T-cell (primary cell): ENCODE results near the gene SLF2. TPM values are rescaled to one million over a fixed set of nuclear protein-coding genes. Genes with fewer than 3 reads are reported as not detected.

Experiments used
- ATAC-seq, 4 experiments: fragments of 200-7000 bp in 3 of 4; fragments of 150-1000 bp in 1 of 4; cut with Tn5 transposase; replicated peaks in 1 of 4; 1 replicate in 3 of 4; 2 replicates in 1 of 4; pipeline ENCODE4 v1.10.0; 2021; ENCODE audit warnings: moderate library complexity in 3 of 4, mild to moderate bottlenecking in 2 of 4, moderate number of reproducible peaks in 1 of 4
- CTCF ChIA-PET, 2 donors: fragments of 300-600 bp; sonication (Branson Sonifier 250); formaldehyde crosslinking; loops; one replicate each; lab custom pipeline; 2022; ENCODE audit warnings: antibody characterized with exemption in 2 of 2; lab: Charles Lee
- POLR2A ChIA-PET, 2 donors: fragments of 300-600 bp; sonication (Branson Sonifier 250); formaldehyde crosslinking; loops; one replicate each; lab custom pipeline; 2022; ENCODE audit warnings: antibody characterized with exemption in 2 of 2; lab: Charles Lee
- DNase-seq, 35 experiments: peaks; one replicate each; pipeline versions ENCODE4 v3.0.0 to v3.0.0-alpha.2; 2013 to 2023
- H3K27ac ChIP-seq: one replicate; pipeline ENCODE4 v1.5.1; 2013; ENCODE audit warnings: low read length
- H3K27me3 ChIP-seq, 2 experiments: replicated peaks in 1 of 2; 1 replicate in 1 of 2; 2 replicates in 1 of 2; pipeline versions ENCODE4 v1.6.1 to v1.7.0; 2013; ENCODE audit warnings: low read length in 1 of 2, mixed read lengths in 1 of 2; ENCODE audit not compliant: control insufficient read depth in 2 of 2, insufficient read depth in 2 of 2; ENCODE audit errors: extremely low read depth in 1 of 2
- H3K36me3 ChIP-seq, 2 donors: 1 replicate in 1 of 2; 2 replicates in 1 of 2; pipeline versions ENCODE4 v1.6.1 to v1.7.0; 2013; ENCODE audit warnings: low read length in 1 of 2; ENCODE audit not compliant: control insufficient read depth in 2 of 2, insufficient read depth in 1 of 2; ENCODE audit errors: extremely low read depth in 1 of 2
- H3K4me1 ChIP-seq, 2 experiments: 1 replicate in 1 of 2; 2 replicates in 1 of 2; pipeline versions ENCODE4 v1.6.1 to v1.7.0; 2013; ENCODE audit warnings: low read length in 2 of 2, mixed read lengths in 1 of 2; ENCODE audit not compliant: insufficient read depth in 2 of 2, control insufficient read depth in 1 of 2; ENCODE audit errors: extremely low read depth in 1 of 2
- H3K4me3 ChIP-seq, 2 donors: 1 replicate in 1 of 2; 2 replicates in 1 of 2; pipeline versions ENCODE4 v1.5.1 to v1.7.0; 2013; ENCODE audit warnings: mild to moderate bottlenecking in 2 of 2, low read length in 1 of 2, moderate library complexity in 1 of 2; ENCODE audit not compliant: control insufficient read depth in 1 of 2; ENCODE audit errors: extremely low read depth in 1 of 2
- H3K9me3 ChIP-seq: 2 replicates; pipeline ENCODE4 v1.7.0; 2013
- H3K27ac Mint-ChIP-seq, 2 donors: one replicate each; pipeline ENCODE4 v1.8.0; 2020 to 2021; ENCODE audit warnings: mild to moderate bottlenecking in 2 of 2, mixed read lengths in 2 of 2
- H3K27me3 Mint-ChIP-seq, 2 donors: one replicate each; pipeline ENCODE4 v1.8.0; 2021 to 2022; ENCODE audit warnings: mixed read lengths in 2 of 2
- H3K36me3 Mint-ChIP-seq: one replicate; pipeline ENCODE4 v1.8.0; 2021; ENCODE audit warnings: mixed read lengths
- H3K4me1 Mint-ChIP-seq, 3 donors: one replicate each; pipeline ENCODE4 v1.8.0; 2020 to 2022; ENCODE audit warnings: mixed read lengths in 3 of 3, mild to moderate bottlenecking in 1 of 3
- H3K4me3 Mint-ChIP-seq, 3 donors: one replicate each; pipeline ENCODE4 v1.8.0; 2020 to 2022; ENCODE audit warnings: mild to moderate bottlenecking in 3 of 3, mixed read lengths in 3 of 3, moderate library complexity in 3 of 3
- H3K9me3 Mint-ChIP-seq, 3 donors: one replicate each; pipeline ENCODE4 v1.8.0; 2020 to 2022; ENCODE audit warnings: mixed read lengths in 3 of 3
- WGBS: methylation state at CpG from one replicate; pipeline ENCODE4 v1.1.5; 2013; ENCODE audit warnings: missing lambda C conversion rate; ENCODE audit not compliant: insufficient coverage; 5-methylcytosine and 5-hydroxymethylcytosine counted together
- total RNA-seq, 35 experiments: library from RNA in 6 of 35; stranded (reverse) in 6 of 35; fragments of 120-200 nt in 1 of 35; gene quantifications; one replicate each; pipeline versions ENCODE4 v1.2.1 to v1.2.4 and lab custom pipeline; 2013 to 2026

The SLF2 gene
- total RNA-seq, 5 donors from 2014 or later (not counting 1 experiment from before 2014, with no cell fraction given), result 20.0 to 43.0 (median 31.3) TPM

DNA sequence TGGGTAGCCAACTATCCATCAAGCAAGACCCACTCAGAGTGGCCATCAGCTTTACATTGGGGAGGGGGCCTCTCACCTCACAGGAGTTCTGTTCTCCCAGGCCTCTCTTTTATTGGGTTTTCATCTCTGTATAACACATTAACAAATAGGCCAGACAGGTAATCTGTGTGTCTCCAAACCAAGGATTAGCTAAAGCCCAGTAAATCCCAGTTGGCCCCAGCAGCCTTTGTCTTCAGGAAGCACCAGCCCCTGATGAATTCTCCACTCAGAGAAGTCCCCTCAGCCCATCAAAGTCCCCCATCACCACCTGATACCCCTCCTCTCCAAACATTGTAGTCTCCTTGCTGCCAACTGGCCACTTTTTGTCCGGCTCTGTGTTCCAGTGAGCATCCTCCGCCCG, 16.9 kb upstream of the SLF2 start:
- H3K4me3 Mint-ChIP-seq, result no peak overlapping the region
- no peak for DNase-seq
- H3K27ac Mint-ChIP-seq, result no peak overlapping the region
- H3K4me1 Mint-ChIP-seq, result peaks cover 4 to 8% (median 8%) of the 10 kb centered on the region in 3 donors
- Histone ChIP-seq H3K27ac (no peak overlapping the region), H3K4me3 (no peak overlapping the region), H3K27me3 (peaks cover 0 to 33% of the 10 kb centered on the region in 2 experiments), H3K36me3 (no peaks in the 10 kb centered on the region), H3K4me1 (no peaks in the 10 kb centered on the region), H3K9me3 (no peaks in the 10 kb centered on the region)
- no peaks in the 10 kb centered on the region for H3K9me3 Mint-ChIP-seq
- CTCF ChIA-PET, result no interaction called here
- peaks cover 20 to 30% of the 10 kb centered on the region in 2 donors for H3K27me3 Mint-ChIP-seq
- H3K36me3 Mint-ChIP-seq, result no peaks in the 10 kb centered on the region
- WGBS, result 93% methylated on average over 3 of the region's 3 CpGs
- no peak for ATAC-seq
- POLR2A ChIA-PET, result no interaction called here

DNA sequence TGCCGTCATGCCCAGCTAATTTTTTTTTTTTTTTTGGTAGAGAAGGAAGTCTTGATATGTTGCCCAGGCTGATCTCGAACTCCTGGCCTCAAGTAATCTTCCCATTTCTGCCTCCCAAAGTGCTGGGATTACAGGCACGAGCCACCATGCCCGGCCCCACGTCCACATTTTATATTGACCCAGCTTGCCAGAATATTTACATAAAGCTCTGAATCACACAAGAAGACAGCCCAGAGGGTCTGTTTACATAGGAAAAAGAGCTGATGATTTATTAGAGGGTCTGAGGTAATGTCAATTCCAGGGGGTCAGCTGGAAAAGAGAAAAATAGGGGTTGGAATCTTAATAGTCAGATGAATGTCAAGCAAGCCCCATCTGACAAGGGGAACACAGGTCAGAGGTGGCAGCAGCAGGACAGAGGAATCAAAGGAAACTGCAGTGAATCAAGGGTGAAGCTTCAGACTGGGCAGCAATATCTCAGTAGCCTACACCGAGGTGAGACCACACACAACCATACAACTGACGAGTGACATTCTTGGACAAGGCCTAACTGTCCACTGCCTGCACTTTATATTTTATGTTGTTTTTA, 15.8 kb upstream of the SLF2 start:
- Histone ChIP-seq H3K9me3 (no peaks in the 10 kb centered on the region), H3K27me3 (peaks cover 0 to 26% of the 10 kb centered on the region in 2 experiments), H3K4me1 (no peaks in the 10 kb centered on the region), H3K27ac (no peak overlapping the region), H3K36me3 (no peaks in the 10 kb centered on the region), H3K4me3 (no peak overlapping the region)
- CTCF ChIA-PET, result interaction anchor here in 1 of 2 donors (0.7 kb wide), 1 partner anchor 188 kb away, joined by 3 read pairs; no protein-coding TSS in a partner anchor
- no peaks in the 10 kb centered on the region for H3K36me3 Mint-ChIP-seq
- H3K27ac Mint-ChIP-seq, result no peak overlapping the region
- H3K9me3 Mint-ChIP-seq, result no peaks in the 10 kb centered on the region
- 91% methylated on average over 4 of the region's 7 CpGs for WGBS
- peaks cover 25 to 30% of the 10 kb centered on the region in 2 donors for H3K27me3 Mint-ChIP-seq
- ATAC-seq (no peak), DNase-seq (no peak)
- H3K4me1 Mint-ChIP-seq, result peaks cover 4 to 8% (median 8%) of the 10 kb centered on the region in 3 donors
- H3K4me3 Mint-ChIP-seq, result no peak overlapping the region
- POLR2A ChIA-PET, result no interaction called here

DNA sequence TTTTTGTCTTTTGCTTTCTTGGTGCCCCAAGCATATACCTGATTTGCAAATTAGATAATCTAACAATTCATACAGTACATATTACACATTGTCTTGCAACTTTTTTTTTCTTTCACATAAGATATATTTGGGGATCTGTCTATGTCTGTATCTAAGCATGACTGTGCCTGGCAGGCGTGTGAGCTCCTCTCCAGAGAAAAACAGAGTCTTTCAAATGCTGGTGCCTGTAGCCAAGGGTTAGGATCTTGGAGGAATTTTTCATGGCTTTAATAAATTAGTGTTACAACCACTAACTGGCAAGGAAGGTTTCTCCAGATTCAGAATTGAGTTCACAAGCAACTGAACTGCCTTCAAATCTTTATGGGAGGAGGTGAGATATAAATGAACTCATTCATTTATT, 14.8 kb upstream of the SLF2 start:
- ChIA-PET POLR2A (no interaction called here), CTCF (interaction anchor here in 1 of 2 donors (0.5 kb wide), 1 partner anchor 119 kb away, joined by 7 read pairs; no protein-coding TSS in a partner anchor)
- Mint-ChIP-seq H3K27me3 (peaks cover 20 to 24% of the 10 kb centered on the region in 2 donors), H3K36me3 (no peaks in the 10 kb centered on the region), H3K9me3 (no peaks in the 10 kb centered on the region), H3K4me1 (peaks cover 4 to 8% (median 8%) of the 10 kb centered on the region in 3 donors), H3K4me3 (no peak overlapping the region), H3K27ac (no peak overlapping the region)
- peaks cover 0 to 31% of the 10 kb centered on the region in 2 experiments for H3K27me3 ChIP-seq
- ATAC-seq, result no peak
- H3K4me1 ChIP-seq, result no peaks in the 10 kb centered on the region
- no peak for DNase-seq
- H3K27ac ChIP-seq, result no peak overlapping the region
- H3K9me3 ChIP-seq, result no peaks in the 10 kb centered on the region
- 20% methylated on average over 1 of the region's 1 CpG for WGBS
- no peak overlapping the region for H3K4me3 ChIP-seq
- H3K36me3 ChIP-seq, result no peaks in the 10 kb centered on the region

DNA sequence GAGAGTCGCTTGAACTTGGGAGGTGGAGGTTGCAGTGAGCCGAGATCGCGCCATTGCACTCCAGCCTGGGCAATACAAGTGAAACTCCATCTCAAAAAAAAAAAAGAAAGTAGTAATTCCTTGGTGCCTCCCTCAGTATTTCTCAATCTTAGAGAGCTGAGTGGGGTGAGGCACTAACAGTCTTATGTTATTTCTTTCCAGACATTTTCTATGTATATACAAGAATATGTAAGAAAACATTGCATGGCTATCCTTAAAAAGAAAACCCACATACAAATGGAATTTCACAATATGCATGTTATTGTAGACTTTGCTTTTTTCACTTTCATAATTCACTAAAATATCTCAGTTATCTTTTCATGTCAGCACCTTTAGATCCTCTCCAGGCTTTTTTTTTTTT, 13.6 kb upstream of the SLF2 start:
- peaks cover 4 to 8% (median 8%) of the 10 kb centered on the region in 3 donors for H3K4me1 Mint-ChIP-seq
- H3K9me3 ChIP-seq, result no peaks in the 10 kb centered on the region
- H3K4me1 ChIP-seq, result no peaks in the 10 kb centered on the region
- H3K36me3 Mint-ChIP-seq, result no peaks in the 10 kb centered on the region
- peaks cover 0 to 29% of the 10 kb centered on the region in 2 experiments for H3K27me3 ChIP-seq
- H3K27me3 Mint-ChIP-seq, result peaks cover 25% of the 10 kb centered on the region in 2 donors
- no peaks in the 10 kb centered on the region for H3K9me3 Mint-ChIP-seq
- no peak overlapping the region for H3K27ac Mint-ChIP-seq
- ChIA-PET CTCF (no interaction called here), POLR2A (no interaction called here)
- H3K4me3 ChIP-seq, result no peak overlapping the region
- no peak overlapping the region for H3K27ac ChIP-seq
- no peak overlapping the region for H3K4me3 Mint-ChIP-seq
- DNase-seq (no peak), ATAC-seq (no peak)
- WGBS, result no CpG with 5 or more reads among the region's 4 CpGs
- H3K36me3 ChIP-seq, result no peaks in the 10 kb centered on the region

DNA sequence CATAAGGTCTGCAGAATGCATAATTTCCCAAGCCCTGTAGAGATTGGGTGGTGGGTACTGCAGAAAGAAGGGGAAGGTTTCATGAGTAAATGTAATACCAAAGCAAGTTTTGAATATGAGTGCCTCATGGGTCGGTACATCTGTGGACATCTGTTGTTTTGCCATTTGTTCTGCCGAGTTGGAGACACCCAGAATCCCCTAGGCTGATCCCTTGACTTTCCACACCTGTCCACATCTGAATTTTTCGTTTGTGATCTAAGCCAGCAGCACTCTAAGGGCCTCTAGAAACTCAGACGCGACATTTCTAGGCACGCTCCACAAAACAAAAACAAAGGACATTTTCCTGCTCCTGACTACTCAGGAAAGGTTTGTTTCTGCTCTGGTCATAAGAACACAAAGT, 11.7 kb upstream of the SLF2 start:
- CTCF ChIA-PET, result no interaction called here
- Mint-ChIP-seq H3K27ac (no peak overlapping the region), H3K4me1 (no peaks in the 10 kb centered on the region), H3K27me3 (peaks cover 17 to 22% of the 10 kb centered on the region in 2 donors), H3K9me3 (no peaks in the 10 kb centered on the region), H3K36me3 (no peaks in the 10 kb centered on the region), H3K4me3 (no peak overlapping the region)
- Histone ChIP-seq H3K36me3 (no peaks in the 10 kb centered on the region), H3K27me3 (peaks cover 0 to 25% of the 10 kb centered on the region in 2 experiments), H3K9me3 (no peaks in the 10 kb centered on the region), H3K27ac (no peak overlapping the region), H3K4me3 (no peak overlapping the region), H3K4me1 (no peaks in the 10 kb centered on the region)
- DNase-seq (no peak), ATAC-seq (no peak)
- WGBS, result 41% methylated on average over 2 of the region's 6 CpGs
- POLR2A ChIA-PET, result no interaction called here

DNA sequence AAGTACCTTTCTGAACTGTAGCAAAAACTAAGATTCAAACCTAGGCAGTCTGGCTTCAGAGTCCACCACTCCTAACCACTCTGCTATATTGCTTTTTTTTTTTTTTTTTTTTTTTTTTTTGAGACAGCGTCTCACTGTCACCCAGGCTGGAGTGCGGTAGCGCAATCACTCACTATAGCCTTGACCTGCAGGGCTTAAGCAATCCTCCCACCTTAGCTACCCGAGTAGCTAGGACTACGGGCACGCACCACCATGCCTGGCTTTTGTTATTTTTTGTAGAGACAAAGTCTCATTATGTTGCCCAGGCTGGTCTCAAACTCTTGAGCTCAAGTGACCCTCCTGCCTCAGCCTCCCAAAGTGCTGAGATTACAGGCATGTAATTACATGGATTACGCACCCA, 10.1 kb upstream of the SLF2 start:
- POLR2A ChIA-PET, result no interaction called here

More for the DNA sequence above, 10.1 kb upstream of the SLF2 start:
- no peak overlapping the region for H3K27ac Mint-ChIP-seq
- H3K27me3 Mint-ChIP-seq, result peaks cover 13 to 22% of the 10 kb centered on the region in 2 donors
- no peak for ATAC-seq
- no peak for DNase-seq
- WGBS, result 96% methylated on average over 5 of the region's 7 CpGs
- CTCF ChIA-PET, result no interaction called here
- no peaks in the 10 kb centered on the region for H3K36me3 Mint-ChIP-seq
- H3K4me1 ChIP-seq, result no peaks in the 10 kb centered on the region
- no peak overlapping the region for H3K4me3 Mint-ChIP-seq
- H3K27ac ChIP-seq, result no peak overlapping the region
- peaks cover 0 to 16% of the 10 kb centered on the region in 2 experiments for H3K27me3 ChIP-seq
- H3K36me3 ChIP-seq, result no peaks in the 10 kb centered on the region
- no peaks in the 10 kb centered on the region for H3K9me3 Mint-ChIP-seq
- H3K4me3 ChIP-seq, result no peak overlapping the region
- peaks cover 0 to 6% (median 5%) of the 10 kb centered on the region in 3 donors for H3K4me1 Mint-ChIP-seq
- H3K9me3 ChIP-seq, result no peaks in the 10 kb centered on the region
